ENCODE data around the gene CCNK.

CCNK gene

GRCh38 chr14:99529899-99530298, 48.7 kb downstream of the CCNK start:
- 95 to 100% methylated on average over 4 of the region's 4 CpGs for WGBS, 2 experiments (ENCODE audit: insufficient coverage in 2 of 2)
- Histone ChIP-seq H3K36me3 (ENCODE audit: control insufficient read depth, insufficient read depth, low read length) (no peaks in the 10 kb centered on the region), H3K4me1 (ENCODE audit: control insufficient read depth, insufficient read depth, low read length, poor library complexity, severe bottlenecking) (peaks cover 21% of the 10 kb centered on the region), H3K4me3 (ENCODE audit: extremely low read depth, insufficient read depth, low read length, poor library complexity, severe bottlenecking) (no peak overlapping the region), H3K27ac (ENCODE audit: low read depth, low read length, severe bottlenecking) (no peak overlapping the region), H3K9me3 (ENCODE audit: control insufficient read depth, low read length) (no peaks in the 10 kb centered on the region)

- no peak overlapping the region for H3K4me3 ChIP-seq (ENCODE audit: extremely low read depth, insufficient read depth, low read length, poor library complexity, severe bottlenecking)
- WGBS, 2 experiments (ENCODE audit: insufficient coverage in 2 of 2): 87 to 91% methylated on average over 12 to 19 of the region's 19 CpGs
- H3K9me3 ChIP-seq (ENCODE audit: control insufficient read depth, low read length): no peaks in the 10 kb centered on the region
- peak overlapping the region; percentile 57 for H3K27ac ChIP-seq (ENCODE audit: low read depth, low read length, severe bottlenecking)
- peaks cover 23% of the 10 kb centered on the region for H3K4me1 ChIP-seq (ENCODE audit: control insufficient read depth, insufficient read depth, low read length, poor library complexity, severe bottlenecking)
- H3K36me3 ChIP-seq (ENCODE audit: control insufficient read depth, insufficient read depth, low read length): no peaks in the 10 kb centered on the region
These were observed 49.4 kb downstream of the CCNK start for GRCh38 chr14:99530407-99531155.

GRCh38 chr14:99531251-99532096, 50.3 kb downstream of the CCNK start:
- no peak overlapping the region for H3K4me3 ChIP-seq (ENCODE audit: extremely low read depth, insufficient read depth, low read length, poor library complexity, severe bottlenecking)

DNA sequence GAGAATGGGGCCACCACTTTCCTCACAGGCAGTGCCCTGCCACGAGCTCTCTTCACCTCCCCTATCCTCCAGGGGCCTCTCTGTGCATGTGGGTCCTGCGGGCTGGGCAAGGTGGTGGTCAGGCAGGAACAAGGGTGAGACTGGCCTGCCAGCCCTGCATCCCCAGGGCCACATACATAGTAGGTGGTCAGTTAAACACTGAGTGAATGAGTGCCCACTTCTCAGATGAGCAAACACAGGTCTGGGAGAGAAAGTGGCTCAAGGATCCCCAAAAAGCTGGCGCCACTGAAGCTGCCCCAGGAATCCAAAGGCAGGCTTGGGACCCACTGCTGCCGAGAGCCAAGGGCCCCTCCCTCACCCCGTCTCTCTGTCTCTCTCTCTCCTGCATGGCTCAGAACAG, 51.1 kb downstream of the CCNK start:
- Histone ChIP-seq H3K9me3 (ENCODE audit: control insufficient read depth, low read length) (no peaks in the 10 kb centered on the region), H3K4me3 (ENCODE audit: extremely low read depth, insufficient read depth, low read length, poor library complexity, severe bottlenecking) (no peak overlapping the region), H3K4me1 (ENCODE audit: control insufficient read depth, insufficient read depth, low read length, poor library complexity, severe bottlenecking) (peaks cover 38% of the 10 kb centered on the region), H3K36me3 (ENCODE audit: control insufficient read depth, insufficient read depth, low read length) (no peaks in the 10 kb centered on the region), H3K27ac (ENCODE audit: low read depth, low read length, severe bottlenecking) (no peak overlapping the region)
- 92 to 94% methylated on average over 2 to 3 of the region's 5 CpGs for WGBS, 2 experiments (ENCODE audit: insufficient coverage in 2 of 2)

More at GRCh38 chr14:99531251-99532096, 50.3 kb downstream of the CCNK start:
- Histone ChIP-seq H3K27ac (ENCODE audit: low read depth, low read length, severe bottlenecking) (peak overlapping the region; percentile 57), H3K9me3 (ENCODE audit: control insufficient read depth, low read length) (no peaks in the 10 kb centered on the region), H3K36me3 (ENCODE audit: control insufficient read depth, insufficient read depth, low read length) (no peaks in the 10 kb centered on the region), H3K4me1 (ENCODE audit: control insufficient read depth, insufficient read depth, low read length, poor library complexity, severe bottlenecking) (peaks cover 29% of the 10 kb centered on the region)
- WGBS, 2 experiments (ENCODE audit: insufficient coverage in 2 of 2): 34 to 62% methylated on average over 5 to 10 of the region's 14 CpGs

- H3K4me1 ChIP-seq (ENCODE audit: control insufficient read depth, insufficient read depth, low read length, poor library complexity, severe bottlenecking): peaks cover 50% of the 10 kb centered on the region
- no peaks in the 10 kb centered on the region for H3K36me3 ChIP-seq (ENCODE audit: control insufficient read depth, insufficient read depth, low read length)
- no peak overlapping the region for H3K27ac ChIP-seq (ENCODE audit: low read depth, low read length, severe bottlenecking)
- no peak overlapping the region for H3K4me3 ChIP-seq (ENCODE audit: extremely low read depth, insufficient read depth, low read length, poor library complexity, severe bottlenecking)
- no peaks in the 10 kb centered on the region for H3K9me3 ChIP-seq (ENCODE audit: control insufficient read depth, low read length)
- WGBS, 2 experiments (ENCODE audit: insufficient coverage in 2 of 2): 94 to 96% methylated on average over 4 to 6 of the region's 6 CpGs
These were observed 53.1 kb downstream of the CCNK start for GRCh38 chr14:99534333-99534732.

DNA sequence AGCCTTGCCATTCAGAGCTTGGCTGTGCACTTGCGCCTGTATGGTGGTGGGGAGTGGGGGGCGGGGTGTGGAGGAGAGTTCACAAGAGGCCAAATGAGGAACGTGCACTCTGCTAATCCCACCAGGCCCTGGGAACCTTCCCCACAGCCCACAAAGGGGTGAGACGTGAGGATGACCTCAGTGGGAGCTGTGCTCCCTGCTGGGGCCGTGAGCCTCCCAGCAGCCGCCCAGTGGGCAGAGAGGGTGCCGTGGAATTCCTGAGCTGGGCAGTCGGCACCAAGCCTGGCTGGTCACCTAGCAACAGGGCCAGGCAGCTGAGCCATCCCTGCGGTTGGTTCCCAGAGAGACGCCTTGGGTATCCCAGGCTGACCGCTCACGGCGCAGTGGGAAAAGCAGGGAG, 53.7 kb downstream of the CCNK start:
- H3K27ac ChIP-seq (ENCODE audit: low read depth, low read length, severe bottlenecking): no peak overlapping the region
- no peaks in the 10 kb centered on the region for H3K36me3 ChIP-seq (ENCODE audit: control insufficient read depth, insufficient read depth, low read length)
- no peaks in the 10 kb centered on the region for H3K9me3 ChIP-seq (ENCODE audit: control insufficient read depth, low read length)
- H3K4me3 ChIP-seq (ENCODE audit: extremely low read depth, insufficient read depth, low read length, poor library complexity, severe bottlenecking): no peak overlapping the region
- 75 to 84% methylated on average over 12 of the region's 13 CpGs for WGBS, 2 experiments (ENCODE audit: insufficient coverage in 2 of 2)
- H3K4me1 ChIP-seq (ENCODE audit: control insufficient read depth, insufficient read depth, low read length, poor library complexity, severe bottlenecking): peaks cover 53% of the 10 kb centered on the region

GRCh38 chr14:99535448-99535847, 54.2 kb downstream of the CCNK start:
- H3K4me1 ChIP-seq (ENCODE audit: control insufficient read depth, insufficient read depth, low read length, poor library complexity, severe bottlenecking): peaks cover 57% of the 10 kb centered on the region
- H3K27ac ChIP-seq (ENCODE audit: low read depth, low read length, severe bottlenecking): no peak overlapping the region
- H3K9me3 ChIP-seq (ENCODE audit: control insufficient read depth, low read length): no peaks in the 10 kb centered on the region
- 86 to 95% methylated on average over 4 to 6 of the region's 8 CpGs for WGBS, 2 experiments (ENCODE audit: insufficient coverage in 2 of 2)
- no peaks in the 10 kb centered on the region for H3K36me3 ChIP-seq (ENCODE audit: control insufficient read depth, insufficient read depth, low read length)
- no peak overlapping the region for H3K4me3 ChIP-seq (ENCODE audit: extremely low read depth, insufficient read depth, low read length, poor library complexity, severe bottlenecking)

DNA sequence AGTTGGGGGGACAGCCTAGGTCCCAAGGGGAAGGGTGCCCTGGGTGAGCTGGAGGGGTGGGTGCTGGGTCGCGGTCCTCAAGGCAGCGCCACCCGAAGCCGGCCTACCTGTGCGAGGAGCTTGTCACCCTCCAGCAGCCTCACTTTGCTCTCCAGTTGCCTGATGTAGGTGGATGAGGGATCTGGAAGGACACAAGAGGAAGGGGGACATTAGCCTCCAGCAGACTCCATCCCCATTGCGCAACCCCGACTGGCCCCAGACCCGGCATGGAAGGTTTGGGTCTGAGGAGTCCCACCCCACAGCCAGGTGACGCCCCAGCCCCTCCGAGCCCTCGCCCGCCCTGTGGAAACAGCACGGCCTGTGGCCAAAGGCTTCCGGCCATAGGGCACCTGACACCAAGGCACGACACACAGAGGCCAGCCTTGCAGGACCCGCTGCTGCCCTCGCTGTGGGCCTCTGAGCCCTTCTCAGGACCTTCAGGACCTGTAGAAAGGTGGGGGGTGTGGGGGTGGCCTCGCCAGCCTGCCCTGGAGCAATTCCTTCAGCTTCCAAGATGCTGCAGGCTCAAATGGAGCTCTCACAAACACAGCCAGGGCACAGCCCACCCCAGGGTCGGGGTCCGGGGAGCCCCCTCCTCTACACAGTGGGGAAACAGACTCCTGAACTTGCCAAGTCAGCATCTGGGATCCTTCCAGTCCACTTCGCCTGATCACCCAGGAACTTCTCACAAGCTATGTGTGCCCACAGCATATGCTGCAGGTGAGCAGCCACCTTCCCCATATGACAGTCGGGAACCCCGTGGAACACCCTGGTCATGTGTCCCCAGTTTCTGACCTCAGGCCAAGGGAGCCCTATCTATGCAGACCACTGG, 54.9 kb downstream of the CCNK start:
- H3K27ac ChIP-seq (ENCODE audit: low read depth, low read length, severe bottlenecking): no peak overlapping the region
- no peaks in the 10 kb centered on the region for H3K36me3 ChIP-seq (ENCODE audit: control insufficient read depth, insufficient read depth, low read length)
- no peak overlapping the region for H3K4me3 ChIP-seq (ENCODE audit: extremely low read depth, insufficient read depth, low read length, poor library complexity, severe bottlenecking)

DNA sequence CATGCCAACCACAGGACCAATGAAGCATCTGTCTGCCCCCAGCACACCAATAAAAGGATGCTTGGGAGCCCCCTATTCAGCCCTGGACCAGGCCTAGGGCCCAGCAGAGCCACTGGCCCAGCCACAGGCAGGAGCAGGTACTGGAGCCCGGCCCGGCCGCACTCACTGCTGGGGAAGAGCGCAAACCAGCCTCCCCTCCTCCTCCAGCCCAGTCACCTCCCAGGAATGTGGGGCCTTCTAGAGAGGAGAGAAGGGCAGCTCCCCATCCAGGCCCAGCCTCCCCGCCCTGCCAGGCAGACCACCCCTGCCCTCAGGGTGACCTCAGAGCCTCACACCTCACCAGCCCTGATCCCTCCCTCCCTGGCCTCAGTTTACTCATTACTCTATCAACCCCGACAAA, 56.2 kb downstream of the CCNK start:
- H3K36me3 ChIP-seq (ENCODE audit: control insufficient read depth, insufficient read depth, low read length): no peaks in the 10 kb centered on the region
- peaks cover 60% of the 10 kb centered on the region for H3K4me1 ChIP-seq (ENCODE audit: control insufficient read depth, insufficient read depth, low read length, poor library complexity, severe bottlenecking)
- H3K27ac ChIP-seq (ENCODE audit: low read depth, low read length, severe bottlenecking): no peak overlapping the region
- no peaks in the 10 kb centered on the region for H3K9me3 ChIP-seq (ENCODE audit: control insufficient read depth, low read length)
- no peak overlapping the region for H3K4me3 ChIP-seq (ENCODE audit: extremely low read depth, insufficient read depth, low read length, poor library complexity, severe bottlenecking)
- WGBS, 2 experiments (ENCODE audit: insufficient coverage in 2 of 2): 47% methylated on average over 3 of the region's 6 CpGs; no CpG with 5 or more reads in 1 of the 2 experiments

More for the DNA sequence above, 54.9 kb downstream of the CCNK start:
- WGBS, 2 experiments (ENCODE audit: insufficient coverage in 2 of 2): 94 to 96% methylated on average over 13 to 17 of the region's 24 CpGs
- Histone ChIP-seq H3K4me1 (ENCODE audit: control insufficient read depth, insufficient read depth, low read length, poor library complexity, severe bottlenecking) (peaks cover 57% of the 10 kb centered on the region), H3K9me3 (ENCODE audit: control insufficient read depth, low read length) (no peaks in the 10 kb centered on the region)

DNA sequence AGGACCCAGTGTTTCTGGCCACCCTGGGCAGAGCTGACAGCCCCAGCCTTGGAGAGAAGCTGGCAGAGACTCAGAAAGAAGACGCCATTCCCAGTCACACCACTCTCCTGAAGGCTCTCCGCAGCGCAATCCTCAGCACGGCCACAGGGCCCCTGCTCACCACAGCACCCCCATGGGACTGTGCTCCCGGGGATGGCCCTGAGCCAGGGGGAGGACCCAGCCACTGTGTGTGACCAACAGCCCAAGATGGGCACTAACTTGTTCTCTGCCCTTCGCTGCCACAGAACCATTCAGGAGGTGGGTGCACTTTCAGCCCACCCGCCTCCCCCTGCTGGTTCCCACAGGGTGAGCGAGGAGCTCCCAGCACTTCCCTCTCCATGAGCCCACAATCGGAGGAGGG, 57.1 kb downstream of the CCNK start:
- H3K36me3 ChIP-seq (ENCODE audit: control insufficient read depth, insufficient read depth, low read length): no peaks in the 10 kb centered on the region
- peaks cover 64% of the 10 kb centered on the region for H3K4me1 ChIP-seq (ENCODE audit: control insufficient read depth, insufficient read depth, low read length, poor library complexity, severe bottlenecking)
- 71 to 76% methylated on average over 7 to 8 of the region's 9 CpGs for WGBS, 2 experiments (ENCODE audit: insufficient coverage in 2 of 2)
- H3K27ac ChIP-seq (ENCODE audit: low read depth, low read length, severe bottlenecking): no peak overlapping the region
- H3K9me3 ChIP-seq (ENCODE audit: control insufficient read depth, low read length): no peaks in the 10 kb centered on the region
- no peak overlapping the region for H3K4me3 ChIP-seq (ENCODE audit: extremely low read depth, insufficient read depth, low read length, poor library complexity, severe bottlenecking)

Data from mesodermal cell (in vitro differentiated cells).